ENCODE results near the gene SELENOO. TPM values are rescaled to one million over a fixed set of nuclear protein-coding genes. Genes with fewer than 3 reads are reported as not detected.

SELENOO gene
- polyA plus RNA-seq, 3 donors from 2014 or later, result 2.6 to 5.7 (median 3.6) TPM

DNA sequence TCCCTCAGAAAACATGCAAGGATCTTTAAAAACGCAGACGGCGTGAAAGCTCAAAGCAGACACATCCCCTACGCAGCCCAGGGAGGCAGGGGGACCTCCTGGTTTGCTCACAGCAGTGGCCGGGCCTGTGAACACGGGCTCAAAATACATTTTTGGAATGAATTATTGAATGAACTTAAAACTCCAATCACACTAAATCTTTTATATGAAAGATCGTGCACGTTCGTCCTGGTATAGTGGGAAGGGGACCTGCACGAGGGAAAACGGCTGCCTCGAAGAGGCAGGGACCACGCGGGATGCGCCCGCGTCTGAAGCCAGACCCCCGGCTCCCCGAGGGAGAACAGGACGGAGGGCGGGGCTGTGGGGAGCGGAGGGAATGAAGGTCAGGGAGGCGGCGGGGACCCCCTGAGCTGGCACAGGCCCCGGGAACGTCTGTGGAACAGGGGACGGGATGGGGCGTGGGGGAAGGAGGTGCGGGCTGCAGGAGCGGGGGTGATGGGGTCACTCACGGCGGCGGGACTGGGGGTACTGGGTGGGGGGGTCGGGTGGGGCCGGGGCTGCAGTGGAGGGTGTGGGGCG is 31.5 kb upstream of the SELENOO start:
- Mint-ChIP-seq H3K27ac (no peak overlapping the region), H3K36me3 (no peaks in the 10 kb centered on the region), H3K27me3 (ENCODE audit: low read depth in 3 of 3) (peaks cover 10 to 23% (median 16%) of the 10 kb centered on the region in 3 donors), H3K9me3 (no peaks in the 10 kb centered on the region), H3K4me3 (peak overlapping the region; percentile 38 to 71 (median 64)), H3K4me1 (peaks cover 0 to 5% of the 10 kb centered on the region in 2 donors)
- no peak for DNase-seq

GRCh38 chr22:50169774-50170341 is 31.0 kb upstream of the SELENOO start:
- H3K27ac Mint-ChIP-seq, result no peak overlapping the region
- no peaks in the 10 kb centered on the region for H3K9me3 Mint-ChIP-seq
- peak overlapping the region; percentile 27 to 69 (median 53) for H3K4me3 Mint-ChIP-seq
- H3K4me1 Mint-ChIP-seq, result peaks cover 0 to 5% of the 10 kb centered on the region in 2 donors
- peak in 1 of 3 donors; percentile 25 for DNase-seq
- H3K36me3 Mint-ChIP-seq, result no peaks in the 10 kb centered on the region
- H3K27me3 Mint-ChIP-seq (ENCODE audit: low read depth in 3 of 3), result peaks cover 10 to 23% (median 16%) of the 10 kb centered on the region in 3 donors

DNA sequence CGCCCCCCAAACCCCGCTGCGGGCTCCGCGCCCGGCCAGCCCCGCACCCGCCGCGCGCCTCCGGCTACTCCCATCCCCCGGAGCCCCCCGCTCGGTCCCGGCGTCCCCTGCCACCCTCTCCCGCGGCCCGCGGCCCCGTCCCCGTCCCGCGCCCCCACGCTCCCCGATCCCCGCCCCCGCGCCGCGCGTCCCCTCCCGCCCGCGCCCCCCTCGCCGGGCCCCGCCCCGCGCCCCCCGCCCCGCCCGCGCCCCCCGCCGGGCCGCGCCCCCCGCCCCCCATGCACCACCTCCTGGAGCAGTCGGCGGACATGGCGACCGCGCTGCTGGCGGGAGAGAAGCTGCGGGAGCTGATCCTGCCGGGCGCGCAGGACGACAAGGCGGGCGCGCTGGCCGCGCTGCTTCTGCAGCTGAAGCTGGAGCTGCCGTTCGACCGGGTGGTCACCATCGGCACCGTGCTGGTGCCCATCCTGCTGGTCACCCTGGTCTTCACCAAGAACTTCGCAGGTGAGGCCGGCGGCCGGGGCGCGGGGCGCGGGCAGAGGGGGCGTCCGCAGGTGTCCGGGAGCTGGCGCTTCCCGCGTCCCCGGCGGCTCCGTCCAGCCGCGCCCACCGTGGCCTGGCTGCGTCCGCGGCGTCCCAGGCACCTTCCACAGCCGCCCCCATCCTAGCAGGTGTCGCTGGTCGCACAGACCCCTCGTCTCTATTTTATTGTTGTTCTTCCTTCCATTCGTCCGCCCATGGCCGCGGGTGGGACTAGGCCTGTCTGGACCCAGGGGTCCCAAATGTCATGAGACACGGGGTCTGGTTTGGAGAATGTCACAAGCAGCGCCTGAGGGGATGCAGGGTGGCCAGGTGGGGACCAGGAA is 30.1 kb upstream of the SELENOO start, which contains the start of gene PANX2:
TSS of gene PANX2 (plus strand) at position 279 of the 866 bp plus-strand sequence. CDS start at position 279, 0 bp downstream.
- DNase-seq, result no peak
- Mint-ChIP-seq H3K9me3 (no peaks in the 10 kb centered on the region), H3K4me1 (peaks cover 0 to 5% of the 10 kb centered on the region in 2 donors), H3K27ac (no peak within 1 kb of the TSS), H3K36me3 (no peaks in the 10 kb centered on the region), H3K27me3 (ENCODE audit: low read depth in 3 of 3) (peaks cover 10 to 23% (median 16%) of the 10 kb centered on the region in 3 donors), H3K4me3 (peak within 1 kb of the TSS; percentile 53 to 79 (median 69))

GRCh38 chr22:50171319-50171964 is 29.4 kb upstream of the SELENOO start:
- Mint-ChIP-seq H3K9me3 (no peaks in the 10 kb centered on the region), H3K27ac (no peak overlapping the region), H3K36me3 (no peaks in the 10 kb centered on the region), H3K4me3 (peak overlapping the region in 4 of 5 donors; percentile 27 to 79 (median 70)), H3K4me1 (peaks cover 0 to 5% of the 10 kb centered on the region in 2 donors), H3K27me3 (ENCODE audit: low read depth in 3 of 3) (peaks cover 10 to 23% (median 16%) of the 10 kb centered on the region in 3 donors)
- DNase-seq, result no peak

DNA sequence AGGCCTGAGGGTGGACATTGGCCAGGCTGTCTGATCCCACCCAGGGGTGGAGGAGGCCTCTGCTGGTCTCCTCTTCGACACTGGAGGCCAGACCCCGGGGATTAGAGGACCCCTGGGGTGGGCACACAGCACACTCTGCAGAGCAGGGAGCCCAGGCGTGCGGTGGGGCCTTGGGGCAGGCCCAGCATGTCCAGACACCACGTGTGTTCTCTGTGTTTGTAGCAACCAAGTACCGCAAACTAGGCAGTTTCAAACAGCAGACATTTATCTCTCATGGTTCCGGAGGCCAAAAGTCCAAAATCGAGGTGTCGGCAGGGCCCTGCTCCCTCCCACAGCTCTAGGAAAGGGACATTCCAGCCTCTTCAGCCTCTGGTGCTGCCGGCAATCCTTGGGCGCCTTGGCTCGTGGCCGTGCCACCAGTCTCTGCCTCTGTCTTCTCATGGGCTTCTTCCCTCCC is 28.8 kb upstream of the SELENOO start:
- no peaks in the 10 kb centered on the region for H3K9me3 Mint-ChIP-seq
- H3K27me3 Mint-ChIP-seq (ENCODE audit: low read depth in 3 of 3), result peaks cover 10 to 23% (median 16%) of the 10 kb centered on the region in 3 donors
- no peak overlapping the region for H3K27ac Mint-ChIP-seq
- peaks cover 0 to 5% of the 10 kb centered on the region in 2 donors for H3K4me1 Mint-ChIP-seq
- no peaks in the 10 kb centered on the region for H3K36me3 Mint-ChIP-seq
- H3K4me3 Mint-ChIP-seq, result peak overlapping the region in 1 of 5 donors; percentile 29
- DNase-seq, result no peak

- H3K27ac Mint-ChIP-seq, result no peak overlapping the region
Observed at GRCh38 chr22:50173311-50173982, 27.4 kb upstream of the SELENOO start.

DNA sequence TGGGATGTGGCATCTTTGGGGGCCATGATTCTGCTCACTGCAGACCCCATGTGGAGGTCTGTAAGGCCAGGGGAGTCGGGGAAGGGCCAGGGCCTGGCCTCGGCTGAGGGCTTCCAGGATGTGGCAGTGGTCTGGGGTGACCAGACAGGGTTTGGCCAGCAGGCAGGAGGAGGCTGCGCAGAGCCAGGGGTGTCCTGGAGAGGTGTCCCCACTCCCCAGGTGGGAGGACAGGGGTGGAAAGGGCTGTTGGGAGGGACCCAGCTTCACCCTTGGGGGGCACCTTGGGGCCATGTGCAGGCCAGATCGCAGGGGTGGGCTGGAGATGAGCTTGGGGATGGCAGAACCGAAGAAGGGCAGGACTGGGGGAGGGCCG is 26.8 kb upstream of the SELENOO start:
- H3K4me3 Mint-ChIP-seq, result no peak overlapping the region
- no peak for DNase-seq
- H3K27ac Mint-ChIP-seq, result no peak overlapping the region
- H3K4me1 Mint-ChIP-seq, result peaks cover 0 to 3% of the 10 kb centered on the region in 2 donors
- H3K27me3 Mint-ChIP-seq (ENCODE audit: low read depth in 3 of 3), result peaks cover 5 to 12% (median 10%) of the 10 kb centered on the region in 3 donors
- H3K36me3 Mint-ChIP-seq, result no peaks in the 10 kb centered on the region
- no peaks in the 10 kb centered on the region for H3K9me3 Mint-ChIP-seq

More at GRCh38 chr22:50173311-50173982, 27.4 kb upstream of the SELENOO start:
- no peaks in the 10 kb centered on the region for H3K36me3 Mint-ChIP-seq
- peaks cover 8 to 14% (median 10%) of the 10 kb centered on the region in 3 donors for H3K27me3 Mint-ChIP-seq (ENCODE audit: low read depth in 3 of 3)
- peaks cover 0 to 5% of the 10 kb centered on the region in 2 donors for H3K4me1 Mint-ChIP-seq
- H3K4me3 Mint-ChIP-seq, result no peak overlapping the region
- DNase-seq, result no peak
- H3K9me3 Mint-ChIP-seq, result no peaks in the 10 kb centered on the region

DNA sequence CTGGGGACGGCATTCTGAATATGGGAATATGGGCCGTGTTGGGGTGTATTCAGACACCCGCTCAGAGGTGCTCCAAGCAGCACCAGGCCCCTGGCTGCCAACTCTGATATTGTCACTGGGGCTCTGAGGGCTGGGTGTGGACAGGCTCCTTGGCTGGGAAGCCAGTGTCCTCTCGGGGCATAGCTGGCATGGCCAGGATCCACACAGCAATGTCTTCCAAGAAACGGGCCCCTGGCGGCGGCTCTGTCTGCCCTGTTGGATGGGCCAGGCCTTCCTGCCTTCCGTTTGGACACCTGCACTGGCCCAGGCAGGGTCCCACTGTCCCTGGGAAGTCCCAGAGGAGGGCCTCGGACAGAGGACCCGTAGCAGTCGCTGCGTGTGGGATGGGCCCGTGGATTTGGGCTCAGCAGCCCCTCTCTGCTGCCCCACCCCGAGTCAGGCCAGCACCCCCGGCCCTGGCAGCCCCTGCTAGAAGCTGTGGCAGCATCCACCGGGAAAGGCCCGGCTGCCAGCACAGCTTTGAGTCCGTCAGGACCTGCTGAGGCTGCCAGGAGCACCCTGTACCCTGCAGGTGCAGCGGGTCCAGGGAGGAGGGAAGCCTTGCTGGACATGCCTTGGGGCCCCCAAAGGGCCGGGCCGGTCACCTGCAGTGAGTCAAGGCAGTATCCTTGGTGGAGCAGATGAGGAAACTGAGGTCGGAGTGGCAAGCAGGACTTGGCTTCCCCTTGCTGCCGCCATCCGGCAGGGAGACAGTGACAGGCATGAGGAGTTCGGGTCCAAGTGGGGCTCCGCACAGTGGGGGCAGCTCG is 26.2 kb upstream of the SELENOO start:
- Mint-ChIP-seq H3K27me3 (ENCODE audit: low read depth in 3 of 3) (peaks cover 5 to 8% (median 8%) of the 10 kb centered on the region in 3 donors), H3K4me1 (peaks cover 2% of the 10 kb centered on the region in 2 donors), H3K4me3 (no peak overlapping the region), H3K27ac (no peak overlapping the region), H3K36me3 (no peaks in the 10 kb centered on the region), H3K9me3 (no peaks in the 10 kb centered on the region)
- no peak for DNase-seq

- Mint-ChIP-seq H3K27me3 (ENCODE audit: low read depth in 3 of 3) (peaks cover 4 to 8% (median 8%) of the 10 kb centered on the region in 3 donors), H3K27ac (no peak overlapping the region), H3K4me3 (no peak overlapping the region), H3K9me3 (no peaks in the 10 kb centered on the region), H3K4me1 (peaks cover 5 to 7% of the 10 kb centered on the region in 2 donors), H3K36me3 (no peaks in the 10 kb centered on the region)
- no peak for DNase-seq
Observed at GRCh38 chr22:50175191-50175461, 25.7 kb upstream of the SELENOO start.

DNA sequence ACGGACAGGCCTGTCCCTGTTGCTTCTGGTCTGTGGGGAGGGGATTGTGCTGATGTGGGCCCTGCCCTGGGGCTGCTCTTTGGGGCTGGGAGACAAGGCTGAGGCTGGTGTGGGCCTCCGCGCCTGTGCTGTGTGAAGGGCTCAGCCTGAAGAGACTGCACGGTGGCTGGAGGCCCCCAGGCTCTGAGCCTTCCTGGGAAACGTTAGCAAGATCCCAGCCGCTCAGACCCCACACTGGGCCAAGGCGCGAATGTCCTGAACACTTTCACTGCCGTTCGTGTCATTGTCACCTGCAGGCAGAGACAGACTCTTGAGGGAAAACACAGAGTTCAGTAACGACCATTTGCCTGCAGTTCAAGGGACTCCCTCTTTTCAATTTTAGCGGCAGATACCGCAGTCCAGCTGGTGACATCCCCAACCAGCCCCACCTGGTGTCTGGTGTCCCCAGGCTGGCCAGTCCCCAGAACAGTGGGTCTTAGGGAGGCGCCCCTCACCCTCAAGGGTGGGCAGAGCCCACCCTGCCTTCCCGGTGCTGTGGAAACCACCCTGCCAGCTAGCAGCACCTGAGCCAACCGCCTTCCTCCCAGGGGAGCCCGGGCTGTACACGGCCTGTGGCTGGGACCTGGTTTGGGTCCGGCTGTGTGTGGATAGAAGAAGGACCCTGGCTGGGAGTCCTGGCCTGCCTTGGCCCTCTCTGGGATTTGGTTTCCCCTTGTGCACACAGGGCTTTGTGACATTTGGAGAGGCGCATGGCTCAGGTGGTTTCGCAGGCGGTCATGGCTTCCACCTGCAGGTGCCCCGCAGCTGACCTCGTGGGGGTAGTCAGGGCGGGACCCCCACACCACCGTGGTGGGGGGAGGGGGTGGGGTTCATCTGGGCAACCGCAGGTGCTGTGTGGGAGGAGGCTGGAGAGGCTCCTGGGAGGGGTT is 24.6 kb upstream of the SELENOO start:
- DNase-seq, result no peak
- no peaks in the 10 kb centered on the region for H3K9me3 Mint-ChIP-seq
- peaks cover 4 to 7% of the 10 kb centered on the region in 2 donors for H3K4me1 Mint-ChIP-seq
- H3K4me3 Mint-ChIP-seq, result no peak overlapping the region
- no peak overlapping the region for H3K27ac Mint-ChIP-seq
- H3K27me3 Mint-ChIP-seq (ENCODE audit: low read depth in 3 of 3), result peaks cover 2 to 5% (median 5%) of the 10 kb centered on the region in 3 donors
- no peaks in the 10 kb centered on the region for H3K36me3 Mint-ChIP-seq

GRCh38 chr22:50176850-50177536 is 23.8 kb upstream of the SELENOO start:
- Mint-ChIP-seq H3K4me3 (peak overlapping the region in 1 of 5 donors; percentile 11), H3K36me3 (no peaks in the 10 kb centered on the region), H3K27ac (no peak overlapping the region), H3K27me3 (ENCODE audit: low read depth in 3 of 3) (peaks cover 4 to 5% (median 4%) of the 10 kb centered on the region in 3 donors), H3K9me3 (no peaks in the 10 kb centered on the region), H3K4me1 (peaks cover 4 to 7% of the 10 kb centered on the region in 2 donors)
- no peak for DNase-seq

Measured in immature natural killer cell (primary cell).